ENCODE measurements around the gene ADAMTS2. TPM values are rescaled to one million over a fixed set of nuclear protein-coding genes. Genes with fewer than 3 reads are reported as not detected.

ADAMTS2 gene
- total RNA-seq, 4 donors from 2014 or later, result 6.0 to 20.9 (median 13.5) TPM

DNA sequence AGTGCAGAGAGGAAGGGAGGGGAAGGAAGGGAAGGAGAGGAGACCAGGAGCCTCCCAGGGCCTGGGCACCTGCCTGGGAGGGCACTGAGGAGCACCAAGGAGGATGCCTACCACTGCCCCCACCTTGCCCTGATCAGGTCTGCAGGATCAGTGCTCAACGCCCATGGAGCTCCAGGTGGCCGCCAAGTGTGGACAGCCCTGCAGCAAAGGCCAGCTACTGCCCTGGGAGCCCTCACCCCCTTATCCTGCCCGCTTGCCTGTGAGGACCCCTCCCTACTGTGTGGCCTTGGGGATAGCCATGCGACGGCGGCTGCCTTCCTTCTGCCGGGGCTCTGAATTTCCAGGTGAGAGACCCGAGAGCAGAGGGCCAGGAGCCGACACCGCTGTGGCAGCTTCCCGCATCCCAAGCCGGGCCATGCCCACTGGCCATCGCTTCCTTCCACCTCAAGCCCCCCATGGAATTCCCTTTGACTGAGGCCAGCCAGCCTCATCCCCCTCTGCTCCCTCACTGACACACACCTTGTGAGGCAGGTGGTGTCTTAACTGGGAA lies 12.4 kb downstream of the ADAMTS2 start:
- no peak overlapping the region for H3K4me3 ChIP-seq
- WGBS, 2 donors (ENCODE audit: low coverage in 1 of 2), result 88% methylated on average over 13 of the region's 13 CpGs; no CpG with 5 or more reads in 1 of the 2 donors
- H3K9me3 ChIP-seq, result no peaks in the 10 kb centered on the region
- H3K27ac ChIP-seq, result no peak overlapping the region
- DNase-seq, result no peak
- intact Hi-C loops (cut with DNase I; ENCODE audit: low total_unique reads), result no loop called here
- no peaks in the 10 kb centered on the region for H3K36me3 ChIP-seq
- in situ Hi-C loops (cut with MboI; ENCODE audit: low pct_ligation_motif_present in 1 of 4, low pct_unique_long_range_greater_than_20kb in 1 of 4, low sequenced_read_pairs in 3 of 4), result loop anchor here in 1 of 4 donors (25.0 kb wide), 1 partner anchor 171 kb away; no protein-coding TSS in a partner anchor
- TF ChIP-seq, protein P1, sequence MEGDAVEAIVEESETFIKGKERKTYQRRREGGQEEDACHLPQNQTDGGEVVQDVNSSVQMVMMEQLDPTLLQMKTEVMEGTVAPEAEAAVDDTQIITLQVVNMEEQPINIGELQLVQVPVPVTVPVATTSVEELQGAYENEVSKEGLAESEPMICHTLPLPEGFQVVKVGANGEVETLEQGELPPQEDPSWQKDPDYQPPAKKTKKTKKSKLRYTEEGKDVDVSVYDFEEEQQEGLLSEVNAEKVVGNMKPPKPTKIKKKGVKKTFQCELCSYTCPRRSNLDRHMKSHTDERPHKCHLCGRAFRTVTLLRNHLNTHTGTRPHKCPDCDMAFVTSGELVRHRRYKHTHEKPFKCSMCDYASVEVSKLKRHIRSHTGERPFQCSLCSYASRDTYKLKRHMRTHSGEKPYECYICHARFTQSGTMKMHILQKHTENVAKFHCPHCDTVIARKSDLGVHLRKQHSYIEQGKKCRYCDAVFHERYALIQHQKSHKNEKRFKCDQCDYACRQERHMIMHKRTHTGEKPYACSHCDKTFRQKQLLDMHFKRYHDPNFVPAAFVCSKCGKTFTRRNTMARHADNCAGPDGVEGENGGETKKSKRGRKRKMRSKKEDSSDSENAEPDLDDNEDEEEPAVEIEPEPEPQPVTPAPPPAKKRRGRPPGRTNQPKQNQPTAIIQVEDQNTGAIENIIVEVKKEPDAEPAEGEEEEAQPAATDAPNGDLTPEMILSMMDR (IDR thresholded peaks at IDR 0.05), result no peak
- TF ChIP-seq POLR2A (IDR thresholded peaks at IDR 0.05), result no peak
- TF ChIP-seq EP300 (IDR thresholded peaks at IDR 0.05; ENCODE audit: low read depth), result no peak
- TF ChIP-seq POLR2AphosphoS5 (IDR thresholded peaks at IDR 0.05), result no peak
- no peaks in the 10 kb centered on the region for H3K4me1 ChIP-seq
- H3K27me3 ChIP-seq, result no peaks in the 10 kb centered on the region

DNA sequence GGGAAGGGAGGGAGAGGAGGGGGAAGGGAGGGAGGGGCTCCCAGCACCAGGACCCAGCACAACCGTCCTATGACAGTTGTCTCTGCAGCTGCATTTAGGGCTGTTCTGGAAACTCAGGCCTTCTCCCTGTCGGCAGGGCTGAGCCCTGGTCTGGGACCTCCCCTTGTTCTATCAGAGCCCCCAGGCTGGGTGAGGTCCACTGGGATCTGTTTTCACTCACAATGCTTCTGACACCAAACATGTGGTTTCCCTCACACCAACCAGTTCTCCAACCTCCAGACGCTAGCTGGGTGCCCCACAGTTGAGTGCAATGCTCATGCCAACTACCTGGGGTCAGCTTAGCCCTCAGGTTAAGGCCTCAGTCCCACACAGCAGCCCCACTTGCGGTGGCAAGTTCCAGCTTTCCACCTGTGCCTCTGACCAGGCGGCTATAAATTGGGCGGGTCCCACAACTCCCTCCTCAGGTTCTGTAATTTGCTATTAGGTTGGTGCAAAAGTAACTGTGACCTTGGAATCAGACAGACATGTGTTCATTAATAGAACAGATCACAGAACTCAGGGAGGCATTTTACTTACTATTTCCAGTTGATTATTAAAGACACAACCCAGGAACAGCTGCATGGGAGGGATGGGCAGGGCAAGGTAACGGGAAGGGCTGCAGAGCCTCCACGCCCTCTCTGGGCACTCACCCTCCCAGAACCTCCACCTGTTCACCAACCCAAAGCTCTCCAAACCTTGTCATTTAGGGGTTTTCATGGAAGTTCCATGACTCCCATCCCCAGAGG lies 13.5 kb downstream of the ADAMTS2 start:
- Histone ChIP-seq H3K4me1 (no peaks in the 10 kb centered on the region), H3K27me3 (no peaks in the 10 kb centered on the region), H3K4me3 (no peak overlapping the region), H3K9me3 (no peaks in the 10 kb centered on the region), H3K27ac (no peak overlapping the region), H3K36me3 (no peaks in the 10 kb centered on the region)
- DNase-seq, result no peak
- in situ Hi-C loops (cut with MboI; ENCODE audit: low pct_ligation_motif_present in 1 of 4, low pct_unique_long_range_greater_than_20kb in 1 of 4, low sequenced_read_pairs in 3 of 4) (loop anchor here in 1 of 4 donors (25.0 kb wide), 1 partner anchor 169 kb away; no protein-coding TSS in a partner anchor), intact Hi-C loops (cut with DNase I; ENCODE audit: low total_unique reads) (no loop called here)
- TF ChIP-seq POLR2A (IDR thresholded peaks at IDR 0.05), result no peak
- no peak for TF ChIP-seq EP300 (IDR thresholded peaks at IDR 0.05; ENCODE audit: low read depth)
- no peak for TF ChIP-seq POLR2AphosphoS5 (IDR thresholded peaks at IDR 0.05)
- TF ChIP-seq, protein P1 (IDR thresholded peaks at IDR 0.05), result no peak
- 41 to 55% methylated on average over 4 to 8 of the region's 8 CpGs for WGBS, 2 donors (ENCODE audit: low coverage in 1 of 2)

DNA sequence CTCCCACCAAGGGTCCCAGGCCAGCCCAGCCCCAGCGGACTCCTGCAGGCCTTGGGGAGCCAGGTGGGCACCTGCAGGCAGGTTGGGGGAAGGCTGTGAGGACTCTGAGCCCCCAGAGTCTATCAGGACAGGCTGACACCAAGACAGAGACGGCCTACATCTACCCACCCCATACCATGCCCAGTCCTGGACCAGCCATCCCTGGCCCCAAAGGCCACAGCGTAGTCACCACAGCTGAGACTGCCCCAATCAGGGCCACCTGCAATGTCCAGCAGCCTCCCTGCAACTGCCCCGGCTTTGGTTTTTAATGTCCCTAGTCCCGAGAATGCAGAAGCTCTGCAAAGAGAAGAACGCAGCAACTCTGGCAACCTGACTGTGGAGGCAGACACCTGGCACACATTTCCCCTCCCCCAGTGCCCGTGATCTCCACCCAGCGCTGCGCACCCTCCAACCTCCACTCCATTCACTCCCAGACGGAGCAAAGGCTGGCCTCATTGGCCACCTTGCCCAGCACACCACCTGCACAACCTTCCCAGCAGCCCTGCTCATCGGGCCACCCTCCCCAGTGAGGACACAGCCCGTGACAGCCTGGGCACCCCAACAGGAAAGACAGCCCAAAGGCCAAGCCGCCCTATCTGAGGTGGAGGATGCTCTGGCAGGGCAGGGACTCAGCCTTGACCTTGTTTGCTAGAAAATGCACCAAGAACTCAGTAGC lies 14.9 kb downstream of the ADAMTS2 start:
- in situ Hi-C loops (cut with MboI; ENCODE audit: low pct_ligation_motif_present in 1 of 4, low pct_unique_long_range_greater_than_20kb in 1 of 4, low sequenced_read_pairs in 3 of 4) (loop anchor here in 1 of 4 donors (25.0 kb wide), 1 partner anchor 168 kb away; no protein-coding TSS in a partner anchor), intact Hi-C loops (cut with DNase I; ENCODE audit: low total_unique reads) (no loop called here)
- Histone ChIP-seq H3K4me3 (no peak overlapping the region), H3K4me1 (no peaks in the 10 kb centered on the region), H3K27me3 (no peaks in the 10 kb centered on the region), H3K9me3 (no peaks in the 10 kb centered on the region), H3K36me3 (no peaks in the 10 kb centered on the region), H3K27ac (no peak overlapping the region)
- no peak for DNase-seq
- 82 to 93% methylated on average over 3 to 13 of the region's 13 CpGs for WGBS, 2 donors (ENCODE audit: low coverage in 1 of 2)
- TF ChIP-seq POLR2AphosphoS5 (IDR thresholded peaks at IDR 0.05) (no peak), POLR2A (IDR thresholded peaks at IDR 0.05) (no peak), EP300 (IDR thresholded peaks at IDR 0.05; ENCODE audit: low read depth) (no peak)
- TF ChIP-seq, protein P1 (IDR thresholded peaks at IDR 0.05), result no peak

DNA sequence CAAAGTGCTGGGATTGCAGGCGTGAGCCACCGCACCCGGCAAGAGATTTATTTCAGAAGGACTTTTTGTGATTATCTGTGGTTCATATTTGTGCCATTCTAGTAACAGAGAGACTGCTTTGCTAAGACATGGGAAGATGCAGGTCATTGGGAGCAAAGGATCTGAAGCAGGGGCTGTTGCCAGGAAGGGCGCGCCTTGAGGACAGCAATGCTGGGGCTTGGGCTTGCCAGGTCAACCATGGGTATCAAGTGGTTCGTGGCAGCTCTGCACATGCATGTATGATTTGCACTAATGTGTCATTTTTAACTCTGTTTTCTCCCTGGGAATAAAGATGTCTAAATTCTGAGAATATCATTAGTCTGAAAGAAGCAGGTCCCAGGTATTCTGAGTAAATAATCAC lies 17.0 kb downstream of the ADAMTS2 start:
- no peak overlapping the region for H3K27ac ChIP-seq
- H3K4me1 ChIP-seq, result no peaks in the 10 kb centered on the region
- in situ Hi-C loops (cut with MboI; ENCODE audit: low pct_ligation_motif_present in 1 of 4, low pct_unique_long_range_greater_than_20kb in 1 of 4, low sequenced_read_pairs in 3 of 4), result loop anchor here in 1 of 4 donors (25.0 kb wide), 1 partner anchor 166 kb away; no protein-coding TSS in a partner anchor
- H3K36me3 ChIP-seq, result no peaks in the 10 kb centered on the region
- H3K4me3 ChIP-seq, result no peak overlapping the region
- no peaks in the 10 kb centered on the region for H3K27me3 ChIP-seq
- 90 to 92% methylated on average over 3 to 6 of the region's 6 CpGs for WGBS, 2 donors (ENCODE audit: low coverage in 1 of 2)
- TF ChIP-seq POLR2AphosphoS5 (IDR thresholded peaks at IDR 0.05) (no peak), EP300 (IDR thresholded peaks at IDR 0.05; ENCODE audit: low read depth) (no peak), POLR2A (IDR thresholded peaks at IDR 0.05) (no peak)
- TF ChIP-seq, protein P1 (IDR thresholded peaks at IDR 0.05), result no peak
- intact Hi-C loops (cut with DNase I; ENCODE audit: low total_unique reads), result no loop called here
- no peaks in the 10 kb centered on the region for H3K9me3 ChIP-seq
- DNase-seq, result no peak

Data from transverse colon (tissue), 4 donors.